Left lung (tissue), 10 donors: ENCODE measurements around the gene AGK. TPM values are rescaled to one million over a fixed set of nuclear protein-coding genes. Genes with fewer than 3 reads are reported as not detected.

Experiments used
- ATAC-seq: fragments of 200-7000 bp; cut with Tn5 transposase; one replicate; pipeline ENCODE4 v1.9.1; 2020; ENCODE audit warnings: moderate library complexity
- DNase-seq, 4 donors: peaks; one replicate each; pipeline ENCODE4 v3.0.0-alpha.2; 2013 to 2020
- H3K27ac ChIP-seq, 2 donors: fragments of 200-600 bp; sonication (generic) in 1 of 2; one replicate each; pipeline versions ENCODE4 v1.5.0 to v1.8.0; 2020 to 2021
- H3K27me3 ChIP-seq, 2 donors: fragments of 200-600 bp; sonication (generic) in 1 of 2; one replicate each; pipeline versions ENCODE4 v1.5.0 to v1.8.0; 2020 to 2021
- H3K36me3 ChIP-seq, 2 donors: fragments of 200-600 bp; sonication (generic) in 1 of 2; one replicate each; pipeline versions ENCODE4 v1.5.0 to v1.8.0; 2020 to 2021
- H3K4me1 ChIP-seq, 2 donors: fragments of 200-600 bp; one replicate each; pipeline ENCODE4 v1.8.0; 2021
- H3K4me3 ChIP-seq, 2 donors: fragments of 200-600 bp; sonication (generic) in 1 of 2; one replicate each; pipeline versions ENCODE4 v1.5.0 to v1.8.0; 2020 to 2021; ENCODE audit warnings: mild to moderate bottlenecking in 1 of 2
- H3K9me3 ChIP-seq, 2 donors: fragments of 200-600 bp; sonication (generic) in 1 of 2; one replicate each; pipeline versions ENCODE4 v1.5.0 to v1.8.0; 2020 to 2021
- intact Hi-C, 2 donors: fragments of 100-400 bp; cut with DNase I; formaldehyde crosslinking; loops; one replicate each; pipeline versions ENCODE4 v1.11.2 to v1.14.2; 2022
- polyA plus RNA-seq, 6 donors: library from polyadenylated mRNA; unstranded; fragments of 120-200 nt; gene quantifications; one replicate each; pipeline ENCODE4 v1.2.1, GENCODE V29; 2013; ENCODE audit not compliant: insufficient read length in 6 of 6
- total RNA-seq, 2 donors: library from RNA; stranded (reverse); fragmentation: NEBNext Ultra II Directional; extraction: Animal tissue kit (Norgen Biotek cat#: 25700); gene quantifications; one replicate each; pipeline ENCODE4 v1.2.1, GENCODE V29; 2021
- TF ChIP-seq, protein P1 (sequence below), 2 donors: fragments of 200-600 bp; sonication (generic) in 1 of 2; IDR thresholded peaks; one replicate each; pipeline versions ENCODE4 v1.5.0 to v1.8.0; 2021; ENCODE audit warnings: antibody characterized with exemption in 2 of 2
- donor health status: DM: no; HTN: yes; CAD: no.
- donor health status: DM: no; HTN: no; CAD: no.

Gene AGK
- total and polyA plus RNA-seq, 8 donors = 24.4 to 40.6 (median 36.8) TPM

DNA sequence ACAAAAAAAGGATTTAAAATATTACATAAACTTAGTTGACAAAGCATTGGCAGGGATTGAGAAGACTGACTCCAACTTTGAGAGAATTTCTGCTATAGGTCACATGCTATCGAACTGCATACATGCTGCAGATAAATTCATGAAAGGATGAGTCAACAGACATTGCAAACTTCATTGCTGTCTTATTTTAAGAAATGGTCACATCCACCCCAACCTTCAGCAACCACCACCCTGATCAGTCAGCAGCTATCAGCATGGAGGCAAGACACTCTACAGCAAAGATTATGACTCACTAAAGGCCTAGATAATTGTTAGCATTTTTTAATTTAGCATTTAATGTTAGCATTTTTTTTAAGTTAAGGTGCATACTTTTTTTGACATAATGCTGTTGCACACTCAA is 73.6 kb downstream of the AGK start:
- intact Hi-C loops = no loop called here
- no peak for ATAC-seq
- peaks cover 0 to 42% of the 10 kb centered on the region in 2 donors for H3K36me3 ChIP-seq
- no peaks in the 10 kb centered on the region for H3K4me1 ChIP-seq
- TF ChIP-seq, protein P1, sequence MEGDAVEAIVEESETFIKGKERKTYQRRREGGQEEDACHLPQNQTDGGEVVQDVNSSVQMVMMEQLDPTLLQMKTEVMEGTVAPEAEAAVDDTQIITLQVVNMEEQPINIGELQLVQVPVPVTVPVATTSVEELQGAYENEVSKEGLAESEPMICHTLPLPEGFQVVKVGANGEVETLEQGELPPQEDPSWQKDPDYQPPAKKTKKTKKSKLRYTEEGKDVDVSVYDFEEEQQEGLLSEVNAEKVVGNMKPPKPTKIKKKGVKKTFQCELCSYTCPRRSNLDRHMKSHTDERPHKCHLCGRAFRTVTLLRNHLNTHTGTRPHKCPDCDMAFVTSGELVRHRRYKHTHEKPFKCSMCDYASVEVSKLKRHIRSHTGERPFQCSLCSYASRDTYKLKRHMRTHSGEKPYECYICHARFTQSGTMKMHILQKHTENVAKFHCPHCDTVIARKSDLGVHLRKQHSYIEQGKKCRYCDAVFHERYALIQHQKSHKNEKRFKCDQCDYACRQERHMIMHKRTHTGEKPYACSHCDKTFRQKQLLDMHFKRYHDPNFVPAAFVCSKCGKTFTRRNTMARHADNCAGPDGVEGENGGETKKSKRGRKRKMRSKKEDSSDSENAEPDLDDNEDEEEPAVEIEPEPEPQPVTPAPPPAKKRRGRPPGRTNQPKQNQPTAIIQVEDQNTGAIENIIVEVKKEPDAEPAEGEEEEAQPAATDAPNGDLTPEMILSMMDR (IDR thresholded peaks at IDR 0.05) = no peak
- no peak for DNase-seq
- no peak overlapping the region for H3K27ac ChIP-seq
- H3K9me3 ChIP-seq = no peaks in the 10 kb centered on the region
- no peaks in the 10 kb centered on the region for H3K27me3 ChIP-seq
- no peak overlapping the region for H3K4me3 ChIP-seq

DNA sequence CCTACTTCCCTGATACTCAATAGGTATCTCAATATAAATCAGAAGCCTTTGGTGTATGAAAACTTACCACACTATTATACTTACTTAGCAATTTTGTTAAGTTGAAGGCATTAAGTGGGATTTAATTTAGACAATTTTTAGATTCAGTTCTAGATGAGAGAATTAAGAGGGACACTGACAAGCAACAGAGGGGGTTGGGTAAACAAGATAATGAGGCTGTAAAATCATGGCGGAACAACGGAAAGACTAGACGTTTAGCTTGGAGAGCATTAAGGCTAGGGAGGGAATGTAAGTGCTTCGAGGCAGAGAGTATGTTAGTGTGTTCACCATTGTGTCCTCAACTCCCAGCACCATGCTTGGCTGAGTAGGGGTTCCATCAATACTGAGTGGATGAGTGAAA is 79.4 kb downstream of the AGK start:
- no peak for DNase-seq
- Histone ChIP-seq H3K27ac (no peak overlapping the region), H3K27me3 (no peaks in the 10 kb centered on the region), H3K4me1 (no peaks in the 10 kb centered on the region), H3K36me3 (peaks cover 0 to 14% of the 10 kb centered on the region in 2 donors), H3K4me3 (no peak overlapping the region), H3K9me3 (no peaks in the 10 kb centered on the region)
- intact Hi-C loops = no loop called here
- no peak for ATAC-seq
- TF ChIP-seq, protein P1 (IDR thresholded peaks at IDR 0.05) = no peak

DNA sequence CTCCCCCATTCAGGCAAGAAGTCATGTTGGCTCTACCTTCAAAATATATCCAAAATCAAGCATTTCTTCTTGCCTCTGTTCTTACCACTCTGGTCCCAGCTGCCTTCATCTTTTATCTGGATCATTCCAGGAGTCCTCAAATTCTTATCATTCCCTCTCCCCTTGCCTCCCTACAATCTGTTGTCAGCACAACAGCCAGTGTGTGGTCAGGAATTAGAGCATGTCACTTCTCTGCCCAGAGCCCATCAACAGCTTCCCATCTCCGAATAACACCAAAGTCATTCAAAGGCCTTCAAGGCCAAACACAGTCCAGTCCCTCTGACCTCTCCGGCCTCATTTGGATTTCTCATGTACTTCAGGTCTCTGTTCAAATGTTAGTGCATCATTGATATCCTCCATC is 80.3 kb downstream of the AGK start:
- TF ChIP-seq, protein P1 (IDR thresholded peaks at IDR 0.05) = no peak
- ATAC-seq = no peak
- Histone ChIP-seq H3K4me3 (no peak overlapping the region), H3K36me3 (peaks cover 0 to 14% of the 10 kb centered on the region in 2 donors), H3K27ac (no peak overlapping the region), H3K27me3 (no peaks in the 10 kb centered on the region), H3K9me3 (no peaks in the 10 kb centered on the region), H3K4me1 (no peaks in the 10 kb centered on the region)
- DNase-seq = no peak
- intact Hi-C loops = no loop called here

DNA sequence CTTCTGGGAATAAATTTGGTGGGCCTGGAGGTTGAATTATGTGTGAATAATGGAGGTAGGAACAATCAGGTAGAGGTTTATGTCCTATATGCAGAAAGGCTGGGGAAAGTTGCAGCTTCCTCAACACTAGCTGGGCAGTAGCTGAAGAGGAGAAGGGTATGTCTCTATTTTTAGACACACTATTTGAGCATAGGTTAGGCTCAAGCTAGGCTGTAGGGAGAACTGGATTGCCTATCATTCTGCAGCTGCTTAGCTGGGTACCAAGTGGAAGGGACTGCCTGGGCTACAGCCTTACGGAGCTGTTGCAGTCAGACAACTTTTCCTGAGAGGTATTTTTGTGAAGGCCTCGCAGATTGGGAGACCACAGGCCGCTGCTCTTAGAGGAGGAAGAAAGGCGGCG is 82.9 kb downstream of the AGK start:
- Histone ChIP-seq H3K4me3 (no peak overlapping the region), H3K27me3 (no peaks in the 10 kb centered on the region), H3K9me3 (no peaks in the 10 kb centered on the region), H3K27ac (no peak overlapping the region), H3K36me3 (peaks cover 0 to 14% of the 10 kb centered on the region in 2 donors), H3K4me1 (no peaks in the 10 kb centered on the region)
- TF ChIP-seq, protein P1 (IDR thresholded peaks at IDR 0.05) = no peak
- no peak for ATAC-seq
- no peak for DNase-seq
- intact Hi-C loops = no loop called here

DNA sequence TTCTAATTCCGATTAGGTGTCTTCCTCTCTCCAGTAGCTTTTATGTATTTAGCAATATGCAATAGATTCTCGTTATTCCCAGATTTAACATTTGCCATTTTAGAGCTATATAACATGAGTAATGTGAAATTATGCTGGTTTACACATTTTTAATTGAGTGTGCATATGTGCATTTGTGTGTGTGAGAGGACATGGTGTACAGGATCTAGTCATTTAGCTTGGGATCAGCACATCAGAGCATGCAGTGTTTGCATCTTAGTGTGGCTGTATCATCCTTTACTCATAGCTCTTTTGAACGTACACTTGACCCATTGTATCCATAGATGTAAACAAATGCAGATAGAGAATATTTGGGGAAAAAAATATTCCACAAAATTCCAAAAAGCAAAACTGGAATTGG is 84.8 kb downstream of the AGK start:
- Histone ChIP-seq H3K27me3 (no peaks in the 10 kb centered on the region), H3K9me3 (no peaks in the 10 kb centered on the region), H3K4me3 (no peak overlapping the region), H3K27ac (no peak overlapping the region), H3K4me1 (no peaks in the 10 kb centered on the region), H3K36me3 (peaks cover 0 to 17% of the 10 kb centered on the region in 2 donors)
- intact Hi-C loops = no loop called here
- TF ChIP-seq, protein P1 (IDR thresholded peaks at IDR 0.05) = no peak
- DNase-seq (no peak), ATAC-seq (no peak)
